ENCODE data around the gene FKBP8. TPM values are rescaled to one million over a fixed set of nuclear protein-coding genes. Genes with fewer than 3 reads are reported as not detected.

Gene FKBP8
- polyA plus RNA-seq, 1 donor from 2014 or later: 183 TPM

DNA sequence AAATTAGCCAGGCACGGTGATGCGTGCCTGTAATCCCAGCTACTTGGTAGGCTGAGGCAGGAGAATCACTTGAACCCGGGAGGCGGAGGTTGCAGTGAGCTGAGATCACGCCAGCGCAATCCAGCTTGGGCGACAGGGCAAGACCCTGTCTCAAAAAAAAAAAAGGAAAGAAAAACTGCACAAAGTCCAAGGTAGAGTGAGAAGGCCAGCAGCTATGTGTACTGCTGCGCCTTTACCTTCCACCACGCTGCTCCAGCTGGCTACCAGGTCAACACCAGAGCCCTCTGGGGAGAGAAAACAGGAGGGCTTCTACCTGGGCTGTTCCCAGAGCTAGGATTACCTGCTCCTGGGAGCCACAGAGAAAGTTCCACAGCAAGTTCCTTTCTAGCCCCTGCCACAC lies 24.7 kb downstream of the FKBP8 start:
- no peaks in the 10 kb centered on the region for H3F3A ChIP-seq (ENCODE audit: insufficient read depth, low read length, poor library complexity, severe bottlenecking)
- no peak overlapping the region for H3K4me2 ChIP-seq (ENCODE audit: low read length)
- TF ChIP-seq RAD21 (conservative IDR thresholded peaks at IDR 0.05) (no peak), EZH2 (IDR thresholded peaks at IDR 0.05; ENCODE audit: borderline replicate concordance, insufficient read depth, low read length, poor library complexity, severe bottlenecking) (no peak), SMC3 (conservative IDR thresholded peaks at IDR 0.05; ENCODE audit: poor library complexity) (no peak), POLR2AphosphoS5 (IDR thresholded peaks at IDR 0.05) (no peak), MXI1 (conservative IDR thresholded peaks at IDR 0.05; ENCODE audit: poor library complexity, severe bottlenecking) (no peak)
- TF ChIP-seq, protein P1, sequence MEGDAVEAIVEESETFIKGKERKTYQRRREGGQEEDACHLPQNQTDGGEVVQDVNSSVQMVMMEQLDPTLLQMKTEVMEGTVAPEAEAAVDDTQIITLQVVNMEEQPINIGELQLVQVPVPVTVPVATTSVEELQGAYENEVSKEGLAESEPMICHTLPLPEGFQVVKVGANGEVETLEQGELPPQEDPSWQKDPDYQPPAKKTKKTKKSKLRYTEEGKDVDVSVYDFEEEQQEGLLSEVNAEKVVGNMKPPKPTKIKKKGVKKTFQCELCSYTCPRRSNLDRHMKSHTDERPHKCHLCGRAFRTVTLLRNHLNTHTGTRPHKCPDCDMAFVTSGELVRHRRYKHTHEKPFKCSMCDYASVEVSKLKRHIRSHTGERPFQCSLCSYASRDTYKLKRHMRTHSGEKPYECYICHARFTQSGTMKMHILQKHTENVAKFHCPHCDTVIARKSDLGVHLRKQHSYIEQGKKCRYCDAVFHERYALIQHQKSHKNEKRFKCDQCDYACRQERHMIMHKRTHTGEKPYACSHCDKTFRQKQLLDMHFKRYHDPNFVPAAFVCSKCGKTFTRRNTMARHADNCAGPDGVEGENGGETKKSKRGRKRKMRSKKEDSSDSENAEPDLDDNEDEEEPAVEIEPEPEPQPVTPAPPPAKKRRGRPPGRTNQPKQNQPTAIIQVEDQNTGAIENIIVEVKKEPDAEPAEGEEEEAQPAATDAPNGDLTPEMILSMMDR (IDR thresholded peaks at IDR 0.05; ENCODE audit: poor library complexity, severe bottlenecking): no peak
- no peaks in the 10 kb centered on the region for H3K36me3 ChIP-seq (ENCODE audit: insufficient read depth, low read length)
- H3K4me3 ChIP-seq (ENCODE audit: low read length): no peak overlapping the region
- no peak overlapping the region for H3K9ac ChIP-seq (ENCODE audit: low read length)
- no peaks in the 10 kb centered on the region for H3K9me3 ChIP-seq (ENCODE audit: low read length)
- H4K20me1 ChIP-seq (ENCODE audit: insufficient read depth): no peaks in the 10 kb centered on the region
- H3K9me2 ChIP-seq (ENCODE audit: insufficient read depth, low read length): no peaks in the 10 kb centered on the region
- H2AFZ ChIP-seq (ENCODE audit: low read depth, low read length): no peak overlapping the region
- no peak overlapping the region for H3K27ac ChIP-seq (ENCODE audit: low read length)
- peaks cover 27% of the 10 kb centered on the region for H3K79me2 ChIP-seq (replicated peaks; ENCODE audit: insufficient read depth, low read length)
- H3K27me3 ChIP-seq (ENCODE audit: insufficient read depth, low read depth, low read length): no peaks in the 10 kb centered on the region

DNA sequence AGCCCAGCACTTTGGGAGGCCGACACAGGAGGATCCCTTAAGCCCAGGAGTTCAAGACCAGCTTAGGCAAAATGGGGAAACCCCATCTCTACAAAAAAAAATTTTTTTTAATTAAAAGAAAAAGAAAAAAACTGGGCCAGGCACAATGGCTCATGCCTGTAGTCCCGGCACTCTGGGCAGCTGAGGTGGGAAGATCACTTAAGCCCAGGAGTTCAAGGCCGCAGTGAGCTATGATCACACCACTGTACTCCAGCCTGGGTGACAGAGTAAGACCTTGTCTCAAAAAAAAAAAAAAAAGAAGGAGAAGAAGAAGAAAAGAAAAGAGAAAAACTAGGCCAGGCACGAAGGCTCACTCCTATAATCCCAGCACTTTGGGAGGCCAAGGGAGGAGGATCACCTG lies 25.8 kb downstream of the FKBP8 start:
- TF ChIP-seq SMC3 (conservative IDR thresholded peaks at IDR 0.05; ENCODE audit: poor library complexity): no peak
- no peak overlapping the region for H3K4me2 ChIP-seq (ENCODE audit: low read length)
- no peaks in the 10 kb centered on the region for H3K36me3 ChIP-seq (ENCODE audit: insufficient read depth, low read length)
- H3F3A ChIP-seq (ENCODE audit: insufficient read depth, low read length, poor library complexity, severe bottlenecking): no peaks in the 10 kb centered on the region
- H3K4me3 ChIP-seq (ENCODE audit: low read length): no peak overlapping the region
- peaks cover 27% of the 10 kb centered on the region for H3K79me2 ChIP-seq (replicated peaks; ENCODE audit: insufficient read depth, low read length)
- H4K20me1 ChIP-seq (ENCODE audit: insufficient read depth): no peaks in the 10 kb centered on the region
- no peak overlapping the region for H3K9ac ChIP-seq (ENCODE audit: low read length)
- H3K9me3 ChIP-seq (ENCODE audit: low read length): no peaks in the 10 kb centered on the region
- no peak overlapping the region for H2AFZ ChIP-seq (ENCODE audit: low read depth, low read length)
- H3K9me2 ChIP-seq (ENCODE audit: insufficient read depth, low read length): no peaks in the 10 kb centered on the region
- H3K27ac ChIP-seq (ENCODE audit: low read length): no peak overlapping the region
- no peaks in the 10 kb centered on the region for H3K27me3 ChIP-seq (ENCODE audit: insufficient read depth, low read depth, low read length)

DNA sequence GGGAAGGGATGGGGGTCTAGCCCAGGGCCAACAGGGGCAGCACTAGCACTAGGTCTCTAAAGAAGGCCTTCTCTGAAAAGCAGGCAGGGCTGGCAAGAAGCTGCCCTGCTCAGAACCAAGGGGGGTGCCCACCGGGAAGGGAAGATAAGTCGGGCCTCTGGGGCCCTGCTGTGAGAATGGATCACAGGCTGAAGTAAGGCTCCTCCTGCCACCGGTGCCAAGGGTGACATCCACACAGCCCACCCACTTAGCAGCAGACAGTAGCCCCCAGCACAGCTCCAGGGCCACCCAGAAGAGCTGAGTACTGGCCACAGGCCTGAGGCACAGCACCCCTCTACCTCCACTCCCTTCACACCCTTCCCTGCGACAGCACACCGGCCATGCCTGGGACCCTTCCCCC lies 27.4 kb downstream of the FKBP8 start:
- Histone ChIP-seq H3K4me3 (ENCODE audit: low read length) (no peak overlapping the region), H3K36me3 (ENCODE audit: insufficient read depth, low read length) (no peaks in the 10 kb centered on the region), H3K27ac (ENCODE audit: low read length) (no peak overlapping the region), H3K4me2 (ENCODE audit: low read length) (no peak overlapping the region), H4K20me1 (ENCODE audit: insufficient read depth) (no peaks in the 10 kb centered on the region), H3K27me3 (ENCODE audit: insufficient read depth, low read depth, low read length) (no peaks in the 10 kb centered on the region), H3K9ac (ENCODE audit: low read length) (no peak overlapping the region), H3F3A (ENCODE audit: insufficient read depth, low read length, poor library complexity, severe bottlenecking) (no peaks in the 10 kb centered on the region), H3K9me2 (ENCODE audit: insufficient read depth, low read length) (no peaks in the 10 kb centered on the region), H2AFZ (ENCODE audit: low read depth, low read length) (no peak overlapping the region), H3K9me3 (ENCODE audit: low read length) (no peaks in the 10 kb centered on the region), H3K79me2 (replicated peaks; ENCODE audit: insufficient read depth, low read length) (peaks cover 23% of the 10 kb centered on the region)
- TF ChIP-seq TAF1 (IDR thresholded peaks at IDR 0.05; ENCODE audit: low read depth) (no peak), EZH2 (IDR thresholded peaks at IDR 0.05; ENCODE audit: borderline replicate concordance, insufficient read depth, low read length, poor library complexity, severe bottlenecking) (no peak), RAD21 (conservative IDR thresholded peaks at IDR 0.05) (no peak), POLR2AphosphoS5 (IDR thresholded peaks at IDR 0.05) (no peak), MXI1 (conservative IDR thresholded peaks at IDR 0.05; ENCODE audit: poor library complexity, severe bottlenecking) (no peak), SMC3 (conservative IDR thresholded peaks at IDR 0.05; ENCODE audit: poor library complexity) (no peak), EP300 (conservative IDR thresholded peaks at IDR 0.05; ENCODE audit: poor library complexity, severe bottlenecking) (no peak)
- TF ChIP-seq, protein P2, sequence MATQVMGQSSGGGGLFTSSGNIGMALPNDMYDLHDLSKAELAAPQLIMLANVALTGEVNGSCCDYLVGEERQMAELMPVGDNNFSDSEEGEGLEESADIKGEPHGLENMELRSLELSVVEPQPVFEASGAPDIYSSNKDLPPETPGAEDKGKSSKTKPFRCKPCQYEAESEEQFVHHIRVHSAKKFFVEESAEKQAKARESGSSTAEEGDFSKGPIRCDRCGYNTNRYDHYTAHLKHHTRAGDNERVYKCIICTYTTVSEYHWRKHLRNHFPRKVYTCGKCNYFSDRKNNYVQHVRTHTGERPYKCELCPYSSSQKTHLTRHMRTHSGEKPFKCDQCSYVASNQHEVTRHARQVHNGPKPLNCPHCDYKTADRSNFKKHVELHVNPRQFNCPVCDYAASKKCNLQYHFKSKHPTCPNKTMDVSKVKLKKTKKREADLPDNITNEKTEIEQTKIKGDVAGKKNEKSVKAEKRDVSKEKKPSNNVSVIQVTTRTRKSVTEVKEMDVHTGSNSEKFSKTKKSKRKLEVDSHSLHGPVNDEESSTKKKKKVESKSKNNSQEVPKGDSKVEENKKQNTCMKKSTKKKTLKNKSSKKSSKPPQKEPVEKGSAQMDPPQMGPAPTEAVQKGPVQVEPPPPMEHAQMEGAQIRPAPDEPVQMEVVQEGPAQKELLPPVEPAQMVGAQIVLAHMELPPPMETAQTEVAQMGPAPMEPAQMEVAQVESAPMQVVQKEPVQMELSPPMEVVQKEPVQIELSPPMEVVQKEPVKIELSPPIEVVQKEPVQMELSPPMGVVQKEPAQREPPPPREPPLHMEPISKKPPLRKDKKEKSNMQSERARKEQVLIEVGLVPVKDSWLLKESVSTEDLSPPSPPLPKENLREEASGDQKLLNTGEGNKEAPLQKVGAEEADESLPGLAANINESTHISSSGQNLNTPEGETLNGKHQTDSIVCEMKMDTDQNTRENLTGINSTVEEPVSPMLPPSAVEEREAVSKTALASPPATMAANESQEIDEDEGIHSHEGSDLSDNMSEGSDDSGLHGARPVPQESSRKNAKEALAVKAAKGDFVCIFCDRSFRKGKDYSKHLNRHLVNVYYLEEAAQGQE (IDR thresholded peaks at IDR 0.05; ENCODE audit: borderline replicate concordance): no peak
- TF ChIP-seq, protein P1 (IDR thresholded peaks at IDR 0.05; ENCODE audit: poor library complexity, severe bottlenecking): no peak

Data from neural cell (in vitro differentiated cells).